Calu3 (cell line): ENCODE data around the gene ZNF487. TPM values are rescaled to one million over a fixed set of nuclear protein-coding genes. Genes with fewer than 3 reads are reported as not detected.
"Not testable (repeated sequence)": the region's sequence is repeated elsewhere in the genome, so short reads cannot be mapped to it uniquely, and the experiment has no call there.

Experiments used
- BruUV-seq: library from RNA; stranded (reverse); fragments of 400-500 nt; replicated peaks from 2 replicates; lab custom pipeline; 2021; lab: Mats Ljungman, UMichigan
- CTCF ChIA-PET: fragments of 300-600 bp; sonication (Branson Sonifier 250); formaldehyde crosslinking; loops from one replicate; lab custom pipeline; 2022; ENCODE audit warnings: antibody characterized with exemption; lab: Charles Lee
- DNase-seq: peaks from one replicate; pipeline ENCODE4 v3.0.0; 2022
- H3K27ac Mint-ChIP-seq: one replicate; pipeline ENCODE4 v1.8.0; 2022; ENCODE audit warnings: mixed read lengths; ENCODE audit not compliant: unreplicated experiment
- H3K27me3 Mint-ChIP-seq: one replicate; pipeline ENCODE4 v1.8.0; 2022; ENCODE audit warnings: mixed read lengths; ENCODE audit not compliant: unreplicated experiment
- H3K36me3 Mint-ChIP-seq: one replicate; pipeline ENCODE4 v1.8.0; 2022; ENCODE audit warnings: mild to moderate bottlenecking, moderate library complexity, mixed read lengths; ENCODE audit not compliant: insufficient read depth, unreplicated experiment
- H3K4me1 Mint-ChIP-seq: one replicate; pipeline ENCODE4 v1.8.0; 2022; ENCODE audit warnings: mild to moderate bottlenecking, low read depth, mixed read lengths; ENCODE audit not compliant: unreplicated experiment
- H3K4me3 Mint-ChIP-seq: one replicate; pipeline ENCODE4 v1.8.0; 2022; ENCODE audit warnings: mild to moderate bottlenecking, low read depth, moderate library complexity, mixed read lengths; ENCODE audit not compliant: unreplicated experiment
- H3K9me3 Mint-ChIP-seq: one replicate; pipeline ENCODE4 v1.8.0; 2022; ENCODE audit warnings: low read depth, mixed read lengths; ENCODE audit not compliant: unreplicated experiment
- CTCF ChIP-seq: fragments of 200-600 bp; IDR thresholded peaks from one replicate; pipeline ENCODE4 v1.8.0; 2022; ENCODE audit warnings: antibody characterized with exemption; ENCODE audit not compliant: unreplicated experiment
- intact Hi-C: fragments of 100-400 bp; cut with micrococcal nuclease; formaldehyde crosslinking; loops from one replicate; pipeline ENCODE4 v1.10.0; 2022; ENCODE audit not compliant: unreplicated experiment
- total RNA-seq: library from RNA; stranded (reverse); gene quantifications from 2 replicates; pipeline ENCODE4 v1.2.3, GENCODE V29; 2022

The ZNF487 gene
- total RNA-seq, 1 experiment from 2014 or later: 3.4 TPM

- Mint-ChIP-seq H3K36me3 (peaks cover 16% of the 10 kb centered on the region), H3K4me3 (no peak overlapping the region), H3K27ac (no peak overlapping the region), H3K9me3 (no peaks in the 10 kb centered on the region), H3K4me1 (peaks cover 15% of the 10 kb centered on the region), H3K27me3 (no peaks in the 10 kb centered on the region)
- no peak for DNase-seq
- no peak for TF ChIP-seq CTCF
- no TSS peak for BruUV-seq
- intact Hi-C loops: no loop called here
- CTCF ChIA-PET: no interaction called here
These were observed 21.3 kb downstream of the ZNF487 start for GRCh38 chr10:43458227-43458626.

GRCh38 chr10:43461950-43462349 lies 25.0 kb downstream of the ZNF487 start:
- no peaks in the 10 kb centered on the region for H3K27me3 Mint-ChIP-seq
- H3K36me3 Mint-ChIP-seq: no peaks in the 10 kb centered on the region
- no TSS peak for BruUV-seq
- TF ChIP-seq CTCF: peak; percentile 44
- intact Hi-C loops: loop anchor here (1.0 to 5.0 kb wide), 3 partner anchors 110 to 595 kb away; no protein-coding TSS in a partner anchor
- no peaks in the 10 kb centered on the region for H3K9me3 Mint-ChIP-seq
- H3K4me1 Mint-ChIP-seq: no peaks in the 10 kb centered on the region
- H3K27ac Mint-ChIP-seq: no peak overlapping the region
- DNase-seq: peak; percentile 48
- CTCF ChIA-PET: no interaction called here
- H3K4me3 Mint-ChIP-seq: no peak overlapping the region

GRCh38 chr10:43465086-43465735 lies 28.3 kb downstream of the ZNF487 start:
- H3K9me3 Mint-ChIP-seq, H3K4me1 Mint-ChIP-seq, DNase-seq, H3K27me3 Mint-ChIP-seq, H3K27ac Mint-ChIP-seq, CTCF ChIA-PET, H3K36me3 Mint-ChIP-seq, H3K4me3 Mint-ChIP-seq, BruUV-seq, intact Hi-C loops: not testable (repeated sequence)

GRCh38 chr10:43465736-43466120 lies 28.8 kb downstream of the ZNF487 start:
- H3K4me3 Mint-ChIP-seq, CTCF ChIA-PET, H3K36me3 Mint-ChIP-seq, DNase-seq, H3K4me1 Mint-ChIP-seq, BruUV-seq, H3K9me3 Mint-ChIP-seq, H3K27ac Mint-ChIP-seq, intact Hi-C loops, H3K27me3 Mint-ChIP-seq: not testable (repeated sequence)

- Mint-ChIP-seq H3K4me1 (no peaks in the 10 kb centered on the region), H3K36me3 (no peaks in the 10 kb centered on the region), H3K27ac (no peak overlapping the region), H3K27me3 (no peaks in the 10 kb centered on the region), H3K9me3 (no peaks in the 10 kb centered on the region), H3K4me3 (no peak overlapping the region)
- no TSS peak for BruUV-seq
- CTCF ChIA-PET: interaction anchor here (0.5 kb wide), 1 partner anchor 117 kb away, joined by 3 read pairs; no protein-coding TSS in a partner anchor
- no peak for TF ChIP-seq CTCF
- no peak for DNase-seq
- intact Hi-C loops: no loop called here
These were observed 34.2 kb downstream of the ZNF487 start for GRCh38 chr10:43471146-43471545.
